Measurements from ENCODE around the gene PALM3.

The PALM3 gene

DNA sequence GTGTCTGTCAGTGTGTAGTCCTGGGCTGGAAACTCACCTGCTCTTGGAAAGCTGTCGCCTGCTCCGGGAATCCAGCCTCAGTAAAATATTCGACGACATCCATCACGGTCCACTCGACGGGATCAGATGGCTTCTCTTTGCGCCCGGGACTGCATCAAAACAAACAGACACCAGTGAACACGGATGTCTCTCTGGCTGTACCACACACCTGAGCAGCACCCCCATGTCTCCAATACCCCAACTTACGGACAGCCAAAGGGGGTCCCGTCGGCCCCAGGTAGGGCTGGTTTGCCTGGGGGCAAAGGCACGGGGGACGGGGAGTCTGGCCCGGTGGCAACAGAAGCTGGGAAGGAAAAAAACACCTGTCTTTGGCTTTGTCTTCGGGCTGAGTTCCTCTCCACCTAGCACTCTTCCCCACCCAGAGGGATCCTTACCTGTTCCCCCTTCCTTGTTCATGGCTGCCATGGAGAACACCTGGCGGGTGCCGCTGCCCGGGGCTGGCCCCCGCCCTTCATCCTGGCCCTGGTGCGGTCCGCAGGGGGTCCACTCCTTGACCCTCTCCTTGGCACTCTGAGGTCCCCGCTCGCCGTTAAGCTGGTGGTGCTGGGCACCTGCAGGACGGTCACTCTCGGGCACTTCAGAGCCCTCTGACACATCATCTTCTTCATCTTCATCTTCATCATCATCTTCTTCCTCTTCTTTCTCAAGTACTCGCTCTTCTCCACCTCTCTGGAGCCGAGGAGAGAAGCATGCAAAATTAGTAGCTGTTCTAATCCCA, 26.9 kb upstream of the PALM3 start:
- no peak for DNase-seq

DNA sequence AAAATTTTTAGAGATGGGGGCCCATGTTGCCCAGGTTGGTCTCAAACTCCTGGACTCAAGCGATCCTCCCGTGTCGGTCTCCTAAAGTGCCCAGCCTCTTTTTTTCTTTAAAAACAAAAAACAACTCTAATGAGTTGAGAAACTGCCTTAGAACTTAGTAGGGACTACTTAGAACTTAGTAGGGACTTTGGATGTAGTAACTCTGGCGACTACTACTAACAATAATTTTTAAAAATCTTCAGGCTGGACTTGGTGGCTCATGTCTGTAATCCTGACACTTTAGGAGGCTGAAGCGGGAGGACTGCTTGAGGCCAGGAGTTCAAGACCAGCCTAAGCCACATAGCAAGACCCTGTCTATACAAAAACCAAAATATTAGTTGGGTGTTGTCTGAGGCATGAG, 24.2 kb upstream of the PALM3 start:
- no peak for DNase-seq

DNA sequence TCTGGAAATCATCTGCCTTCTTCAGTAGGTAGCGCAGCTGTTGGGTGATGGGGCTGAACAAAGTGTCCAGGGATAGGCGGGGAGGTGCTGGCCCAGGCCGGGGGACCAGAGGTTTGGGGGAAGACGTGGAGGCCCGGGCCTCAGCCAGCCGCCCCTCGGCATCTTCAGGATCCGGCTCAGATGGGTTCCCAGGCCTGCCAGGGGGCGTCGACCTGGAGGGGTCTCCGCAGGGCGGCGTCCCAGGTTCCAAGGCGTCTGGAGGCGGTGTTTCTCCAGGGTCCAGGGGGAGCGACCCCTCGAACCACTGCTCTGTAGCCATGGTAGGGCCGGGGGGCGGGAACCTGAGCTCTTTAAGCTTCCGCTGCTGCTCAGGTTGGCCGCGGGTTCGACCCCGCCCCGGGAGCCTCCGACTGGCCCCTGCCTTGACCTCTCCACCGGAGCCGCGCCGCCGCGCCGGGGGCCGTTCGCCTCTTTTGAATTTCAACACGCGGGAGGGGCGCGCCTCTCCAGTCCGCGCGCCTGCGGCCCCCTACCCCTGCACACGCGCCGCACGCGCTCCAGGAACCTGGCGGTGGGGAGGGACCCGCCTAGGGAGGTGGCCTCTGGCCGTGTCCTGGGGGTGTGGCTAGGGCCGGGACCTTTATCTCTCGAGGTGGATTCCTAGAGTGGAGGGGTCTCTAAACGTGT, 23.6 kb upstream of the PALM3 start, which contains the start of gene C19orf67:
TSS of gene C19orf67 (minus strand) at position 475 of the 687 bp plus-strand sequence. CDS start at position 319, 156 bp downstream.
- no peak for DNase-seq

DNA sequence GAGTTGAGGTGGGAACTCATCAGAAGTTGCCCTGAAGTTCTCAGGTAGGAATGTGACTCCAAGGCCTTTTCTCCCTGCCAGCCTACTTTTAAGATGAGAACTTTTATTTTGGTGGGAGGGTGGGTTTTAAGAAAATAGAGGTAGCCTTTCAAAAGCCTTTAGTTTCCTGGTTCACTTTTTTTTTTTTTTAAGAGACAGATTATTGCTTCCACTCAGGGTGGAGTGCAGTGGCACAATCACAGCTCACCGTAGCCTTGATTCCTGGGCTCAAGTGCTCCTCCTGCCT, 20.7 kb upstream of the PALM3 start:
- no peak for DNase-seq

DNA sequence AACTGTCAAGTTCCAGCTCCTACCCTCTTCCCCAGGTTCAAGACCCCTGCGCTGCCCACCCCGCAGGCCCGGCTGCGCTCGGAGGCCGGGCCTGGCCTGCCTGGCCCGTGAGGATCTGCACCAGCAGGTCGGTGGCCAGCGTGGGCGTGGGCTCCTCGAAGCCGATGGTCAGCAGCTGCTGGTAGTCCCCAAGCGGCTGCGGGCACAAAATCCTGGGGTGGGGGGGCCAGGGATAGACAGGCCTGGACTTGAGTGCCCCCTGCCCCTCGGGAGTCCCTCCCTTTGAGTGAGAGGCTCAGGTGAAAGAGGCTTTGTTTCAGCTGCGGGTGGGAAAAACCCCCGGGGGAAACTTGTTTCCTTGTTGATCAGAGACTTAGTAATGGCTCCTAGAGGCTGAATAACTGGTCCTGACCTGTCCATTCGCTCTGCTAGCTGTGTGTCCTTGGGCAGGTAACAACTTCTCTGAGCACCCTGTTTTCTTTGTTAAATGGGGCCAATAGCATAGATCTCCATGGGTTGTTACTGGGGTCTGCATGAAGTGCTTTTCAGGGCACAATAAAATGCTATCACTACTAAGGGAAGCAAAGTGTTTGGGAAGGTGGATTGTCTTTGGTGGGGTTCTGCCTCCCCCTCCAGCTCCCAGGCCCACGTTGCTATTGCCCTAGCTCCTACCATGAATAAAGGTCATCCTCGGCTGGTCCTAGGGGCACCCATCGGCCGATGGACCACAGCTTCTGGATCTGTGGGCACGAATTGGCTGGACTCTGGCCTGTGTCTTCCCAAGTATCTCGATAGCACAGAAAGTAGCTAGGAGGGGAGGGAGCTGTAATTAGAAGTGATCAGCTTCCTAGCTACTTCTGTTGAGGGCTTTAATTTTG, 20.2 kb upstream of the PALM3 start:
- DNase-seq = no peak

DNA sequence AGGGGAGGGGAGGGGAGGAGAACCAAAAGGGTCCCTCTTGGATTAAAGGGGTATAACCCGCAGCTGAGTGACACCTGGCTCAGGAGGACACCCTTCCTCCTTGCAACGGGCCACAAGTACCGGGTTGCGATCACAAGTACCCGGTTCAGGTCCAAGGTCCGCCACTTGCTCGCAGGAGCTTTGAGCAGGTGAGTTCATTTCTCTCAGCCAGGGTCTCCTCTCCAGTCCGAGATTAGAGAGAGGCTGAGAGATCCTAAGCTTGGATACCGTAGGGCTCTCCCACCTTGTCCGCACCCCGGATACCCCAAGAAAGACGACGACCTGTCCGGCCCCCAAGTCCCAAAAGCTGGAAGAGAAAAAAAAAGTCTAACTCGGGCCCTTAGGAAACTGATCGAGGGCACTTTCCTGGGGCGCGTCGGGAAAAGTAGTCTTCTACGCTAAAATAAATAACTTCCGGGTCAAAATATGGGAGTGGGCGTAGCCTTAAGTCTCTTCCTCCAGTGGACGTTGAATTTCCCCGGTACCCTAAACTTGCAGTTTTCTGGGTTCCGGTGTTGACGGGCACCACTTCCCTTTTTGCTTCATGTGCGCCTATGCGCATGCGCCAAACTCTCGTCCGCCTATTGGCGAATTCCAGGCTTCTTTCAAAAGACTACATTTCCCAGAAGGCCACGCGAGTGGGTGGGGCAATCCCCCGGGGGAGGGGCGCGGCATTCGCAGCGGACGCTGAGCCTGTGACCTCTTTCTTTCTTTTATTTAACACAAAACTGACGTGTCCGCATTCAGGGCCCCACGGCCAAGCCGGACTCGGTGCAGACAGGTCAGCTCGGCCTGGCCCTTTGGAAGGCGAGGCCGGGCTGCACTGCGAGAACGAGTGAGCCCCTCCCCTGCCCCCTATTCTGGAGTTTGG, 19.3 kb upstream of the PALM3 start:
- peak; percentile 98 for DNase-seq

DNA sequence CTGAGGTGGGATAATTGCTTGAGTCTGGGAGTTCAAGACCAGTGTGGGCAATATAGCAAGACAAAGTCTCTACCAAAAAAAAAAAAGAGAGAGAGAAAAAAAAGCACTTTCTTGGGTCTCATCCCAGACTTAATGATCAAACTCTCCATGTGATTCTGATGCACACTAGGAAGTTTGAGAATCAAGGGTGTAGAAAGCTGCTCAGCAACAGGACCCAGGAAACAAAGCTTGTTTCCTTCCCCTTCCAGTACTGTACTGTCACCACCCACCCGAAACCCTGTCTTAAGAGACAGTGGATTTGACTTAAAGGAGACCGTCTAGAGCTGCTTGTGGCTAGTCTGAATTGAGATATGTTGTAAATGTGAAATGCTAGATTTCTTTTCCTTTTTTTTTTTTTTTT, 16.5 kb upstream of the PALM3 start:
- no peak for DNase-seq

DNA sequence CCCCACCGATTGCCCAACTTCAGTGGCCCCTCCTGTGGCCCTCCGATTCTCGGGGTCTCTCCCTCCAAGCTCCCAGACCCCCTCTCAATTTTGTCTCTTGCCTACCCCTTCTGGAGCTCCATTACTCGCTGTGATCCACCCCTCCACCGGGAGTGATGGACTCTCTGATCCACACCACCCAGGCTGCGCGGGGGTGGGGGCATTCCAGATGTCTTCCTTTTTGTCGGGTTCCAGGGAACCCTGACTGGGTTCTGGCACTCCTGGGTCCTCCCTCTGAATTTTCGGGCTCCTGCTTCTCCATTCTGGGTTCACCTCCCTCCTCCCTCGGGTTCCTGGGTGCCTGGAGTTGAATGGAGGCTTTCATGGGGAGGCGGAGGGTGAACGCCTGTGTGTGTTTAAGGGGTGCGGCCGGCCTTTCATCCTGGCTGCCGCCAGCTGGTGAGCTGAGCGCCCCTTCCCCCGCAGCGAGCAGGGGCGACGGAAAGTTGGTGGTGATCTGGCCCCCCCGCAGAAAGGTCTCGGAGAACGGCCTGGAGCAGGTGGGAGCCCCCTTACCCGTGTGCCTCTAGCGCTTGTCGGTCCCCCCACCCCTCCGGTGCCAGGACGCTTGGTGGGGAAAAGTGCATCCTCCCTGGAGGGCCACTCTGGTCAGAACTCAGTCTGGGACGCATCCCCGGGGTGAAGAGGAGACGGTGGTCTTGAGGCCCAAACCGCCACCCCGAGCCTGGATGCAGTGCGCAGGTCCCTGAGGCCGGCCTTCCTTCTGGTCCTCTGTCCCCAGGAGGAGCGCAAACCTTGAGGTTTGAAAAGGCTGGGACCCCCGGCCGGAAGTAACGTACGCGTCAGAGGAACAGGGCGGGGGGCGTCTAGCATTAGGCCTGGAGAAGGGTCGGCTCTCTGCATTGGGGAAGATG, 12.3 kb upstream of the PALM3 start:
- no peak for DNase-seq

DNA sequence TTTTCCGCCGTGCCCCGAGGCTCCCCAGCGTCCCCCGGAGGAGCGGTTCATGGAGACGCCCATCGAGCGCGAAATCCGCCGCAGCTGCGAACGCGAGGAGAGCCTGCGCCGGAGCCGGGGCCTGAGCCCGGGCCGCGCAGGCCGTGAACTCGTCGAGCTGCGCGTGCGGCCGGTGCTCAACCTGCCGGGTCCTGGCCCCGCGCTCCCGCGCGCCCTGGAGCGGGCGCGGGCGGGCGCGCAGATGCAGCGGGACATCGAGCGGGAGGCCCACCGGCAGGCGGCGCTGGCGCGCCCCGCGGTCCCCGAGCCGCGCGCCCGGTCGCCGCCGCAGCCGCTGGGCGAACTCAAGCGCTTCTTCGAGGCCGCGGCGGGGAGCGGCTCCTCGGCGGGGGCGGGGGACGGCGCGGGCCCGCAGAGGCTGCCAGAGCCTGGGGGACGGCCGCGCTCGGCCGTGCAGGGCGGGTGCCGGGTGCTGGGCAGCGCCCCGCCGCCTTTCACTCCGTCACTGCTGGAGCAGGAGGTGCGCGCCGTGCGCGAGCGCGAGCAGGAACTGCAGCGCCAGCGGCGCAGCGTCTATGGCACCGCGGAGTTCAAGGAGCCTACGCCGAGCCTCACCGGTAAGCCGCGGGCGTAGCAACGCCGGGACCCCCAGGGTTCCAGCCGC, 11.5 kb upstream of the PALM3 start:
- DNase-seq = peak; percentile 76

DNA sequence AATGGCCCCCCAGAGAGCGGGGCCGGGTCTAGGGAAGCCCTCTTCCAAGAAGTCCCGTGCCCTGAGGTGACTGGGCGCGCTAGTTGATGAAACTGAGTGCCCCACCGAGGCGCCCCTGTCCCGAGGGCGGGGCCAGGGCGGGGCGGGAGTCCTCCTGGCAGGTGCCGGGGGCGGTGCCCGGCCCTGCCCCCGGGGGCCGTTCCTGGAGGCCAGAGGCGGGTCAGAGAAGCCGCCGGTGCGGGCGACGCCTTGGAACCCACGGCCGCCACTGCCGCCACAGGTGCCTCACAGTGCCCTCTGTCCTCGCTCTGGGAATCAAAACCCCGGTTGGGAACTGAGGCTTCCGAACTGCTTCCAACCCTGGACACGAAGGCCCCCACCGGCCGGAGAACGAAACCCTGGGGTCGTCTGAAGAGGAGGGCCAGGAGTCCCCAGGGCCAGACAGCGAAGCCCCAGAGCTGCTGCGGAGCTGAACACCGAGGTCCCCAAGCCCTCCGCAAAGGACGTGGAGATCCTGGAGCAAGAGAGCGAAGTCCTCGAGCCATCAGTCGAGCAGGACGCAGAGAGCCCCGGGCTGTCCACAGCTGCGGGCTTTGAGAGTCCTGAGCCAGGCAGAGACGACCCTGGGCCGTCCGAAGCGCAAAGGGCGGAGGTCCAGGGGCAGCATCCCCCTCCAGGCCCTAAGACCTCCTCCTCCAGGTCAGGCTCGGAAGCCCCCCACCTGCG, 10.8 kb upstream of the PALM3 start, which contains the start of gene MISP3:
TSS of gene MISP3 (plus strand) at position 252 of the 726 bp plus-strand sequence. CDS start 524 bp downstream, outside the sequence.
- DNase-seq = peak; percentile 84

DNA sequence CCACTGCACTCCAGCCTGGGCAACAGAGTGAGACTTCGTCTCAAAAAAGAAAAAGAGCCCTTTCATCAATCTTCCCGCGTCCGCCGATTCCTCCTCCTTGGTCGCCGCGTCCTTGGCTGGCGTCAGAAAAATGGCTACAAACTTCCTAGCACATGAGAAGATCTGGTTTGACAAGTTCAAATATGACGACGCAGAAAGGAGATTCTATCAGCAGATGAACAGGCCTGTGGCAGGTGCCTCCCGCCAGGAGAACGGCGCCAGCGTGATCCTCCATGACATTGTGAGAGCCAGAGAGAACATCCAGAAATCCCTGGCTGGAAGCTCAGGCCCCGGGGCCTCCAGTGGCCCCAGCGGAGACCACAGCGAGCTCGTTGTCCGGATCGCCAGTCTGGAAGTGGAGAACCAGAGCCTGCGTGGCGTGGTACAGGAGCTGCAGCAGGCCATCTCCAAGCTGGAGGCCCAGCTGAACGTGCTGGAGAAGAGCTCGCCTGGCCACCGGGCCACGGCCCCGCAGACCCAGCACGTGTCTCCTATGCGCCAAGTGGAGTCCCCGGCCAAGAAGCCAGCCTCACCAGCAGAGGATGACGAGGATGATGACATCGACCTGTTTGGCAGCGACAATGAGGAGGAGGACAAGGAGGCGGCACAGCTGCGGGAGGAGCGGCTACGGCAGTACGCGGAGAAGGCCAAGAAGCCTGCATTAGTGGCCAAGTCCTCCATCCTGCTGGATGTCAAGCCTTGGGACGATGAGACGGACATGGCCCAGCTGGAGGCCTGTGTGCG, 8.6 kb upstream of the PALM3 start:
- DNase-seq = no peak

DNA sequence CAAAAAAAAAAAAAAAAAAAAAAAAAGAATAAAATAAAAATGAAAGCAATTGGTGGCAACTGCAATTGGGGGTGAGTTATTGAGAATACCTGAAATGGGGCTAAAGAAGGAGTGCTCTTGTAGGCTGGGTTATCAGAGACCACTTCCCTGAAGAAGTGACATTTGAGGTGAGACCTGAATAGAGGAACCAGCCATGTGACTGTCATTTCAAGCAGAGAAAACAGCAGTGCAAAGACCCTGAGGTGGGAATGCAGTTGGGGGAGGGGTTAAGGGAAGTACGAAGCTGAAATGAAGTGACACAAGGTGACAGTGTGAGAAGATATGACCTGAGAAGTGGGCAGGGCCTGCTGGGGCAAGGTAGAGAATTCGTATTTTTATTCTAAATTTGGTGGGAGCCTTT, 4.3 kb upstream of the PALM3 start:
- DNase-seq = no peak

DNA sequence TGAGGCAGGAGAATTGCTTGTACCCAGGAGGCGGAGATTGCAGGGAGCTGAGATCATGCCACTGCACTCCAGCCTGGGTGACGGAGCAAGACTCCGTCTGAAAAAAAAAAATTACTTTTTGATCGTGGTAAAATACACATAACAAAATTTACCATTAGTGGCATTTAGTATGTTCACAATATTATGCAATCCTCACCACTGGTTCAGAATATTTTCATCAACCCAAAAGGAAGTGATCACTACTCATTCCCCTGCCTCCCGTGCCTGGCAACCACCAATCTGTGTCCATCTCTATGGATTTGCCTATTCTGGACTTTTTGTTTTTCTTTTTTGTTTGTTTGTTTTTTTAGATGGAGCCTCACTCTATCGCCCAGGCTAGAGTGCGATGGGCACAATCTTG, 1.2 kb upstream of the PALM3 start:
- DNase-seq = no peak

DNA sequence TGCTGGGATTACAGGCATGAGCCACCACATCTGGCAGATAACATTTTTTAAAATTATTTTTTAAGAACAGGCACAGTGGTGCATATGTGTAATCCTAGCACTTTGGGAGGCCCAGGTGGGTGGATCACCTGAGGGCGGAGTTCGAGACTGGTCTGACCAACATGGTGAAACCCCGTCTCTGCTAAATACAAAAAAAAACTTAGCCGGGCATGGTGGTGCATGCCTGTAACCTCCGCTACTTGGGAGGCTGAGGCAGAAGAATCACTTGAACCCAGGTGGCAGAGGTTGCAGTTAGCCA, 631 bp upstream of the PALM3 start:
- DNase-seq = no peak

DNA sequence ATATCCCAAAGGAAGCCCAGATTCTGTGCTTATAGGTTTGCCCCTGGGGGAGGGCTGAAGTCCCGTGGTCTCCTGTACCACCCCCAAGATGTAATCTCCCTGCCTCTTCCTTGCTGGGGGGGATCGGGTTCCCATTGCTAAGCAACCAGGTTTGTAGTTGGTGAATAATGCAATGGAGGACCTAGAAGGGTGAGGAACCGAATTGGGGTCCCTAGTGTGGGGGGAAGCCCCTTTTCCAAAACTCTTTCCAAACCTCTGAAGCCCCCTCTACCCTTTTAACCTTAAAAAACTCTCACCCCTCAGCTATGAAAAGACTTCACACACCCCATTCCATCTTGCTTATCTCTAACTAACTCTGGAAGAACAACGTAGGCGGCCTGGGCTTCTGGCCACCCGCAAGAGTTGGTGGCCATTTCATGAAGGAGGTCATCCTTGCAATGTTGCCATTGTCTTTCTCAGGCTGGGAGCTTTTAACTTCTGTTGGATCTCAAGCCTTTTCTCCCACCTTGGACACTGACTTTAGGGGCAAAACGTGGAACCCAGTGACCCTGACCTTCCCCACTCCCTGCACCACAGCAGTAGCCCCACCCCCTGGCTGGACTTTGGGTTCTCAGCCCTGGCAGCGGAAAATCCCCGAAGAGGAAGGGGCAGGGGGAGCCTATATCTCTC, 661 bp downstream of the PALM3 start:
- DNase-seq = no peak

DNA sequence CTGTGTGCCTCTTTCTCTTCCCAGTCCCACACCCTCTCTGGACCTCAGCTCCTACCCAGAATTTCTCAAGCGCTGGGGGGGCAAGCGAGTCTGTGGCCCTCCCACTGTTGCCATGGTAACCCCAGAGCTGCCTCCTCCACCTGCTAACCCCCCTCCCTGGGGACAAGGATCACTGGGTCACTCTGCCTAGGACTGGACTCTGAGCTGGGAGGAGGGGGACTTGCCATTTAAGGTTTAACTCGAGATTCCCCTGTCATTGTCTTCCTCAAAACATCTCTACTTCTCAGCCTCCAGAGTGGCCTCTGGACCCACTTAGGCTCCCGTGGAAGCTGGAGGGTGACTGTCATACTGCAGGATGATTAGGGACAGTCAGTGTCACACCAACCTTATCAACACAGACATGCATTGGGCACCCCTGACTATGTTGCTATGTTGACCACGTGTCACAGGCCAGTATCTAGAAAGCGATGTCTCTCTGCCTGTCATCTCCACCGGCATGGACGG, 2.2 kb downstream of the PALM3 start:
- no peak for DNase-seq

DNA sequence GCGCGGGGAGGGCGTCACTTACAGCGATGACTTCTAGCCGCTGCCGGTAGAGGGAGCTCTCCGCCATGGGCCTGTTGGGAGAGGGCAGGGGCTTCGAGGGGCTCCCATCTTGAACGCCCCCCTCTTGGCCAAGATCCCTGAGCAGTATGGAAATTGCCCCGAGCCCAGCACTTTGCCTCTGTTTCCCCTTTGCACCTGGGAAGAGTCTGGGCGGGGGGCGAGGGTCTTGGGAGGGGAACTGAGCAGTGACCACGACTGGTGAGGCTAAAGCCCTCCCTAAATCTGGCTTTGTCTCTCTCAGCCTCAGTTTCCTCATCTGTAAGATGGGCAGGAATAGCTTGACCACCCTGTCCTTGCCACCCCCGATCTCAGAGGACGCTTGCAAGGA, 2.8 kb downstream of the PALM3 start:
- DNase-seq = no peak

DNA sequence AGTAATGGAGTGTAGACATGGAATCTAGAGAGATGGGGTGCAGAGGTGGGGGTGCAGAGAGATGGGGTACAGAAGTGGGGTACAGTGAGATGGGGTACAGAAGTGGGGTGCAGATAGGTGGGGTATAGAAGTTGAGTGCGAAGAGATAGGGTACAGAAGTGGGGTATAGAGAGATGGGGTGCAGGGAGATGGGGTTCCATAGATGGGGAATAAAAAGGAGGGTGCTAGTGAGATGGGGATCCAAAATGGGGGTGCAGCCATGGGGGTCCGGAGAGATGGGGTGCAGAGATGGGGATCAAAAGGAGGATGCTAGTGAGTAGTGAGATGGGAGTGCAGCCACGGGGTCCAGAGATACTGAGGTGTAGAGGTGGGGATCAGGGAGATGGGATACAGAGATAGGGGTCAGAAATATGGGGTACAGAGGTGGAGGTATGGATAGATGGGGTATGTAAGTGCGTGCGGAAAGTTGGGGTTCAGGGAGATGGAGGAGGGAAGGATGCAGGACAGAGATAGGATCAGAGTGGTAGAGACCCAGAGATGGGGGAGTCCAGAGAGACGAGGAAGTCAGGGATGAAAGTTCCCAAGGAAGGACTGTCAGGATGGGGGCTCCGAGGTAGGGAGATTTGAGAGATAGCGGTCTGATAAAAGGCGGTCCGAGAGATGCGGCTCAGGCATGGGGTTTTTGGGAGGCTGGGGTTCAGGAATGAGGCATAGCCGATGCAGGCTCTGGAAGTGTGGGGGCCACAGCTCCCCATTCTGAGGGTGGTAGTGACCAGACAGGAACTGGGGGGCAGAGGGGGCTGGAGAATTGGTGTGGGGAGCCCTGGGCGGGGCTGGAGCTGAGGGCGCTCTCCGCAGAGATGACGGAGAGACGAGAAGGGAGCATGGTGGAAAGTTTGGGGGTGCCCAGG, 3.4 kb downstream of the PALM3 start:
- DNase-seq = no peak
